ENCODE data around the gene CACNA1E.

- no peak for TF ChIP-seq CTCF (IDR thresholded peaks at IDR 0.05)
- TF ChIP-seq EZH2 (IDR thresholded peaks at IDR 0.05; ENCODE audit: borderline replicate concordance, insufficient read depth, low read depth, low read length, poor library complexity, severe bottlenecking) = no peak
Observed at GRCh38 chr1:181618559-181618958, 135.2 kb downstream of the CACNA1E start.
